ENCODE data around the gene RGS3.

GRCh38 chr9:113626735-113627495 is 163.4 kb downstream of the RGS3 start:
- no peak for TF ChIP-seq ZFX (IDR thresholded peaks at IDR 0.05)
- TF ChIP-seq, protein P1, sequence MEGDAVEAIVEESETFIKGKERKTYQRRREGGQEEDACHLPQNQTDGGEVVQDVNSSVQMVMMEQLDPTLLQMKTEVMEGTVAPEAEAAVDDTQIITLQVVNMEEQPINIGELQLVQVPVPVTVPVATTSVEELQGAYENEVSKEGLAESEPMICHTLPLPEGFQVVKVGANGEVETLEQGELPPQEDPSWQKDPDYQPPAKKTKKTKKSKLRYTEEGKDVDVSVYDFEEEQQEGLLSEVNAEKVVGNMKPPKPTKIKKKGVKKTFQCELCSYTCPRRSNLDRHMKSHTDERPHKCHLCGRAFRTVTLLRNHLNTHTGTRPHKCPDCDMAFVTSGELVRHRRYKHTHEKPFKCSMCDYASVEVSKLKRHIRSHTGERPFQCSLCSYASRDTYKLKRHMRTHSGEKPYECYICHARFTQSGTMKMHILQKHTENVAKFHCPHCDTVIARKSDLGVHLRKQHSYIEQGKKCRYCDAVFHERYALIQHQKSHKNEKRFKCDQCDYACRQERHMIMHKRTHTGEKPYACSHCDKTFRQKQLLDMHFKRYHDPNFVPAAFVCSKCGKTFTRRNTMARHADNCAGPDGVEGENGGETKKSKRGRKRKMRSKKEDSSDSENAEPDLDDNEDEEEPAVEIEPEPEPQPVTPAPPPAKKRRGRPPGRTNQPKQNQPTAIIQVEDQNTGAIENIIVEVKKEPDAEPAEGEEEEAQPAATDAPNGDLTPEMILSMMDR (IDR thresholded peaks at IDR 0.05 in 2 of 3, conservative IDR thresholded peaks at IDR 0.05 in 1 of 3; ENCODE audit: borderline replicate concordance in 1 of 3, insufficient read depth in 1 of 3, low read depth in 2 of 3, low read length in 2 of 3), result no peak
